HG03469 (cell line): ENCODE measurements around the gene HHATL.

Experiments
- ATAC-seq: cut with Tn5 transposase; IDR thresholded peaks from one replicate; pipeline ENCODE4 v1.9.1; 2021; ENCODE audit warnings: mild to moderate bottlenecking, moderate library complexity, moderate number of reproducible peaks; ENCODE audit not compliant: unreplicated experiment

The HHATL gene

GRCh38 chr3:42713747-42714146 is 11.1 kb upstream of the HHATL start:
- ATAC-seq, result no peak

DNA sequence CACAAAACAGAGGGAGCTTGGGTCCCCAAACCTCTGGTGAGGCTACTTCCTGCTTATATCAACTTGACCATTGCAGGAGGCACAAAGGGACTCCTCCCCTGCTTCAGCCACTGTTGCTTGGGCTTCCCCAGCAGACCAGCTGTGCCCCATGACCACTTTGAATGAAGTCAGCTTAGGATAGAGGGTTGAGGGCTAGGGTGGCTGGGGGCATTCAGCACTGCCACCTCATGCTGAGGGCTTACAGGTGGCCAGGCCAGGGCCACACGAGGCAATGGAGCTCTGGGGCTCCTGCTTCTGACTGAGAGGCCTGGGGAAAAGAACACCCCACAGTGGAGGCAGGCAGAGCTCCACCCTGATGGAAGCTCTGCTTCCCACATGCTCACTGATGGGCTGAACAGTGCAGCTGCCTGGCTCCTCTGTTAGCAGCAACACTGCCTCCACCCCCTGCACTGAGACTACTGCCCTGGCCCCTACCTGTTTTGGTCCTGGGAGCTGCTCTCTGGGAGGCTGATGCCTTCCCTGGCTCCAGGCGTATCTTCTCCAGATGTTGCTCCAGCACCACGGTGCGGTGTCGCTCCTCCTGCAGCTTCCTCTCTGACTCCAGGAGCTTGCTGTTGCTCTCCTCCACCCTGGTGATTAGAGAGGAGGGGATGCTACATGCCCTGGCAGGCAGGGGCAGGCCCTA is 10.2 kb upstream of the HHATL start:
- ATAC-seq, result no peak

- no peak for ATAC-seq
Observed at GRCh38 chr3:42712344-42712648, 9.7 kb upstream of the HHATL start.

DNA sequence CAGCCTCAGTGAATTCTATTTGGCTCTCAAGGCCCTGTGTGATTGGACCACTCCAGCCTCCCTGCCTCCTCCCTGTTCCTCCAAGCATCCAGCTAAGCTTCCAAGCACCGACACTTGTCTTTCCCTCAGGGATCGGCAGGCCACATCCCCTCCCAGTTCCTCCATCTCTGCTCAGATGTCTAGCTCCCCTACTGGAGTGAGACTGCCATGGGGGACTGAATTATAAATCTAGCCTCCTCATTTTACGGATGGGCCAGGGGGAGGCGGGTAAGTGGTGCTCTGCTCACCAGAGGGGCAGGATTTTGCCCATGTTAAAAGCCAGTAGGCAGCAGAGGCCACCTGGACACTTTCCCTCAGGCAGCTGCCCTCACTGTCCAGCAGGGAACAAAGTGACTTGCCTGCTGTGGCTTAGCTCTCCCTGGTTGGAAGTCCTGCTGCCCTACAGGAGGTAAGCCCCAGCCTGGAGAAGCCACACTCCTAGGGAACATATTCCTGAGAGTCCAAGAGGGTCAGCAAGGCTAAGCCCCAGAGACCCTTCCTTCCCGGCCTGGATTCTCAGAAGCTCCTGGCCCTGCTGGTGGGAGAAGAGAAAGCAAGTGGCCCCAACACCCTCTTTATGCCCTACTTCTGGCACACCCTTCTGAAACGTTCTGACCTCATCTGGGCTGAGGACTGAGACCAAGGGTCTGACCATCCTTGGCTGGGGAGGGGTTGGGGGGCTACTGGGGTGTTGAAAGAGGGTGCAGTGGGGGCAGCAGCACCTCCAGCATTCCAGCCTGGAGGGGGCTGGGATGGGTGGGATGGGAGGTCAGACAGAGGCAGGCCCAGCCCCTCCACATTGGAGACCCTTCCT is 9.1 kb upstream of the HHATL start:
- no peak for ATAC-seq

GRCh38 chr3:42710323-42711021 is 7.9 kb upstream of the HHATL start:
- ATAC-seq, result no peak

GRCh38 chr3:42709621-42710020 is 7.0 kb upstream of the HHATL start:
- no peak for ATAC-seq

GRCh38 chr3:42708611-42709151 is 6.1 kb upstream of the HHATL start:
- ATAC-seq, result no peak

DNA sequence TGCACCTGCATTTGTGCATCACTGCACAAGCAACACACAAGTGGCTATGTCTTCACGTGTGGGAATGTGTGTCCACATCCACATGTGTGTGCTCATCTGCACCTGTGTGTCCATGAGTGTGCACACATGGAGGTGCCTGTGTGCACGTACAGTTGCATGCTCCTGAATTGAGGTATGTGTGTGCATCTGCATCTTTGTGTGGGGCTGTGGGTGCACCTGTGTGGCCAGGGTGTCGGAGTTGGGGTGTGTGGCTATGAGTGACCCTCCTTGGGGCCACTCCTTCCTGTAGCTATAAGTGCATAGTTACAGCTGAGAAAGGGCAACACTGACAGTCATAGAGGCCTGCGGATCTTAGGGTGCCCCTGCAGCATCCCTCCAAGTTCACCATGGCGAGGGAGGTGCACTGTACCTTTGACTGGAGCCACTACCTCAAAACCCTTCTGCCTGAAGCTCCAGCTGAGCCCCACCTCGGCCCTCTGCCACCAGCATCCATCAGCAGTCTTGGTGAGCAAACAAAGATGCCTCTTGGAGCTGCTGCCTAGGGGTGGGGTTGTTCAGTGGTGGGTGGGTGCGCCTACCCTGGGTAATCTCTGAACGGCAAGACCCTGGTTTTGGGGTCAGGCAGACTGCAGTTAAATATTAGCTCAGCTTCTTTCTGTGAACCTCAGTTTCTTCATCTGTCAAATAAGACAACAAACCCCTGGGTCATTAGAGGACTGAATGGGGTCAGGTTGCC is 5.2 kb upstream of the HHATL start:
- no peak for ATAC-seq

DNA sequence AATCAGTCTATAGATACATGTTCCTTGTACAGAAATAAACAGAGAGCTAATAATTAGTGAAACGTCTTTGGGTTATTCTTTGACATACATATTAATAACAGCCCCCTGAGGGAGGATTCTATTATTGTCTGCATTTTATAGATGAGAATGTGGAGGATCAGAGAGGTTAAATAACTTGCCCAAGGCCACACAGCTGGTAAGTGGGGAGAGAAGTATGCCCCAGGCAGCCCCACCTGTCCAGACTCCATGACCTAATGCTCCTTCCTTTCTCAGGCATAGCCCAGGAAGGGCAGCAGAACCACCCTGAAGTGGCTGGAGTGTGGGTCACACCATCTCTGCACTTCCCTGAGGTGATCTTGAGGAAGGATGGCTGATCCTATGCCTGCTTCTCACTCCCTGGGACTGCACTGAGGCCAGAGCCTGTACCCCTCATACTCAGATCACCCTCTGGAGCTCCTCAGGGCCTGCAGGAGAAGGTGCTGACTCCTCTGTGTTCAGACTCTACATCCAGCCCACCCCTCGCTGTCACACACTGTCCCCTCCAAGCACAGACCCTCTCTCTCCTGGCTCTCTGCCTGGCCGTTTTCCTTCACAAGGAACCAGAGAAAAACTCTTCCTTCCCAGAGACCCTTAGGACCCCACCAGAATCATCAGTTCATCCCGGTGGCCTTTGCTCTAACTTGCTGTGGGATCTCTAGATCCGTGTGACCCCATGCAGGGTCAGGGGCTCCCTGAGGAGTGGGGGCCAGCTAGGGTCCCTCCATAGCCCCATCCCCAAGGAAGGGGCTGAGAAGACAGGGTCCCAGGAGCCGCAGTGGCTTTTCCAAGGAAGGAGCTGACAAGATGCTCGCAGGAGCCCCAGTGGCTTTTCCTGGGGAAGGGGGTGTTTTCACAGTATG is 4.4 kb upstream of the HHATL start:
- no peak for ATAC-seq

DNA sequence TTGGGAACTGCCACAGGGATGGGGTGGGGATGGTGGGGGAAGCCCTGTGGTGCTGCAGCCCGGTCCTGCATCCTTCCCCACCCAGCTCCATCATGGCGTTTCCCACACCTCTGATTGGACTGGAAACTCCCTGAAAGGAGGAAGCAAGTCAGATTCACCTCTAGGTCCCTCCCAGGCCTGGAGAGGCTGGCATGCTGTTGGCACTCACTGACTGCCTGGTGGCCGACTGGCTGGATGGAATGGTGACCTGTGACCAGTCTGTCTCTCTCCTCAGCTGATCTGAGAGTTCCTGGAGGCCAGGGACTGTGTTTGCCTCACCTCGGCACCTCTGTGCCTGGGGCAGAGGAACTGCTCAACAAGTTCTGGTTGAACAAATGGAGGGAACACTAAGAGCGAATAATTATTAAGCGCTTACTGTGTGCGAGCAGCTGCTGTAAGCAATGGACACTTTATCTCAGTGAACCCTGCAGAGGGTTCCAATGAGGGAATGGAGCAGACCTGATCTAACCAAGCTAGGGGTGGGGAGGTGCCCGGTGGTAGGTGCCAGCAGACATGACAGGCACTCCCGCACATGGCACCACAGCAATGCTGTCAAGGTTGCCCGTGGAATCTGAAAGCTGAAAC is 3.5 kb upstream of the HHATL start:
- ATAC-seq, result no peak

DNA sequence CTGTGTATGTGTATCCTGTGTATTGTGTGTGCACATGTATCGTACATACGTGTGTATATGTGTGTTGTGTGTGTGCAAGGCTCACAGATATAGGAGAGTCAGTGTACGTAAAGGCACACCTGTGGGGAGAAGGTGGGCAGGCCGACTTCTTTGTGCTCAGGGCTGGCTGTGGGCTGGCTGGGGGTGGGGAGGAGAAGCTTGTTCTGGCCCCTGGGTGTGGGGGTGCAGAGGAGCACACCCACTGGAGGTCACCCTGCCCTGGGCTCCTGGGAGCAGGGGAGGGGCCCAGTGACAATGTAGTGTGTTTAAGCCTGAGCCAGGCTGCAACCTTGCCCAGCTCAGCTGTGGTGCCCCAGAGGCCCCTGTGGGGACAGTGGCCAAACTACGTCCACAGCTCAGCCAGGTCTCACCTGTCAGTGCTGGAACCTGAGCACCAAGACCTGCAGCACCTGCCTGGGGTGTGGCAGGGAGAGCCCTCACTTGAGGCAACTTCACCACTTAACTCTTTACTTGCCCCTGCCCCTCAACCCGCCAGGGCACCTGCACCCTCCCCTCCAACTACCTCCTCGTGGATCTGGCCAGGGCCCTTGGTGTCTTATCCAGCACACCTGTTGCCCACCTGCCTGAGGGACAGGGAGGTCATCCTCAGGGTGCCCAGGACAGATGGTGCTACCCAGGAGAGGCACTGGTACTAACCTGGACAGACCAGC is 2.6 kb upstream of the HHATL start:
- no peak for ATAC-seq

DNA sequence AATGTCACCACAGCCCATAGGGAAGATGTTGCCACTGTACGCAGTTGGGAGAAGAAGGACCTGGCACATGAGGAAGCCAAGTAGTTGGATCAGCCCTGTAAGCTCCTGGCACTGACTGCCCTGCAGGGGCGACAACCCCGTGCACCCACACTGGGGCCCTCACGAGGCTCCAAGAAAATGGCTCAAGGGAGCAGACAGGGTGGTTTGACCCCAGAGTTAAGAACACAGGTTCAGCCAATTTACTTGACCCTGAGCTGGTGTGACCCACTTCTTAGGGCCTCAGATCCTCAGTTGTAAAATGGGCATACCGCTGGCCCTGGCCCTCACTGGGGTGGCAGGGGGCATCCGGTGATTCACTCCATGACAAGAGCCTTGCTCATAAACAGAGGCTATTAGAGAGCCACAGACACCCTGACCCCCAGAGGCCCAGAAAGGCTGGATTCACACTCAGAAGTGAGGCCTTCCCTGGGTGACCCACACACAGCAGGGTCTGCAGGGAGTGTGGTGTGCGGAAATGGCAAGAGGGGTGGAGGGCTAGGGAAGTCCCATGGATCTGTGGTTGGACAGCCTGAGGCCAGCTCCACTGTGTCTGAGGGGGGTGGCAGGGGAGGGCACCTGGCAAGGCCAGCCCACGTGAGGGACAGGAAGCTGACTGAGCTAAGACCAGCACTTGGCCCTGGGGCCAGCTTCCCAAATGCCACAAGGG is 1.7 kb upstream of the HHATL start:
- no peak for ATAC-seq

- ATAC-seq, result no peak
Observed at GRCh38 chr3:42703695-42704025, 1.1 kb upstream of the HHATL start.

- ATAC-seq, result no peak
Observed at GRCh38 chr3:42702982-42703694, 540 bp upstream of the HHATL start.

DNA sequence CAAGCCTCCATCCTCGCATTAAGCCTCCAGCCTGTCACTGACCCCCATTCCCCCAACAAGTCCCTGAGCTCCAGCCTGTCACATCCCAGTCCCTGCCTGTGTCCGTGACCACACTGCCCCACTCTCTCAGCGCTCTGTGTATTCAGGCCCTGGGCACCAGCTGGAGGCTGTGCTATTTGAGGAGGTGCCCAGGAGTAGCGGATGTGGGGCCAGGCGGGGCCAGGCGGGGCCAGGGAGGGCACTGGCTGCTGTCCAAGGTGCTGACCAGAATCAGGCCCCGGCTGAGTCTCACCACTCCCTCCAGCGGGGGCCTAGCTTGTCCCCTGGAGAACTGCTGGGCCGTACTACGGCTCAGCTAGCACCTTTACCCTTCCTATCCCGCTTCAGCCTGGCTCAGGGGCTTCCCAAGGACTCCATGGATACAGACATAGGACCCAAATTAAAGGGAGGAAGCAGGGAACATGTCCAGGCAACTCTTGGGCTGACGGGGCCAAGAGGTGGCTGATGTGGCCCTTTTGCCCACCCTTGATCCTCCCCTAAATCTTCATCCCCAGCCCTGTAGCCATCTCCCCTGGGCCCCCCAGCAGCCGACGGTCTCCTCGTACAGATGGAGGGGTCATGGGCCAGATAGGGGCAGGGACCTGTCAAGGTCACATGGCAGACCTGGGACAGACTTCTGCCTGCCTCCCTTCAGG is 1.1 kb downstream of the HHATL start:
- ATAC-seq, result no peak

DNA sequence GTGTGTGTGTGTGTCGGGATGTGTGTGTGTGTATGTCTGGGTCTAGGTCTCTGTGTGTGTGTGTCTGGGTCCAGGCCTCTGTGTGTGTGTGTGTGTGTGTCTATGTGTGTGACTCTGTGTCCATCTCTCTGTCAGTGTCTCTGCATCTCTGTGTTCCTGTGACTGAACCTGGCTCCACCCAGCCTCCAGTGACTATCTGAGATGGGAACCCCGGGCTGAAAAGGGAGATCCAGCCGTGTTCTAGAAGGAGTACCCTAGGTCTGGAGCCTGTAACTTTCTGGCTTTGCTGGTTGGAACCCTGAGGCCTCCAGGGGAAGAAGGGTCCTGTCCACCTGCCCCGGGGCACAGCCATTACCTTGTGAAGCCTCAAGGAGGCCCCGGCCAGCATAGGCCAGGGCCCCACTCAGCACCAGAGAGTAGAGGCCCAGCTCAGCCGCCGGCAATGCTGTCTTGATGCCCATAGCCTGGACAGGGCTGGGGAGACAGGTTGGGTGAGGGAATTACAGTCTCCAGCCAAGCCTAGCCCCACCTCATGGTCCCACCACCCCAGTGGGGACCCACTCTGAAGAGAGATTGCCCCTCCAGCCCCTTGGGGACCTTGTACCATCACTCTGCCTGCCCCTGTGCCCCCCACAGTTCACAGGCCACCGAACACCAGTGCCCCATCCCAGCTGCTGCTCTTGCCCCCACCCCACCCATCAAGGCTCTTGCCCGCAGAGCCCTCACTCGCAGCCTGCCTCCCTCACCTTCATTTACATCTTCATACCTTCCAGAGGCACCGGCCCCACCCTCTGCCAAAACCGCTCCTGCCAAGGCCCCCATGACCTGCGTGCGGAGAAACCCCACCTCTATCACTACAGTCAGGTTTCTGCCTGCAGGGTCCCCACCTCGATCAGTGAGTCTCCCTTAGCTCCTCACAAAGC is 2.0 kb downstream of the HHATL start:
- ATAC-seq, result no peak
